K562 (cell line): ENCODE data around the gene NDUFS5. TPM values are rescaled to one million over a fixed set of nuclear protein-coding genes. Genes with fewer than 3 reads are reported as not detected.

Experiments
- ATAC-seq: fragments of 200-7000 bp; cut with Tn5 transposase; 3 replicates; pipeline ENCODE4 v1.9.1; 2020; ENCODE audit warnings: moderate library complexity
- BruUV-seq: library from RNA; stranded (reverse); fragments of 400-500 nt; replicated peaks from 2 replicates; lab custom pipeline; 2021; lab: Mats Ljungman, UMichigan
- CTCF ChIA-PET: fragments of 300-600 bp; formaldehyde crosslinking; extraction: SDS; loops from one replicate; lab custom pipeline; 2021; ENCODE audit warnings: low intra/inter-chr PET ratio; lab: Yijun Ruan, JAX
- POLR2A ChIA-PET: fragments of 300-600, 350-650 bp; sonication (Branson Sonifier 250); formaldehyde crosslinking; extraction: SDS; loops from one replicate; lab custom pipeline; 2021; ENCODE audit warnings: antibody characterized with exemption, inconsistent platforms; lab: Yijun Ruan, JAX
- DNase-seq, 4 experiments: peaks; one replicate each; pipeline versions ENCODE4 v3.0.0 to v3.0.0-alpha.2; 2011 to 2018; ENCODE audit warnings: low spot score in 3 of 4, mixed read lengths in 3 of 4; ENCODE audit errors: extremely low read depth in 1 of 4
- FAIRE-seq: peaks from 2 replicates; lab custom pipeline; 2011; peaks lifted over from hg19 to GRCh38; lab: Jason Lieb, UNC
- H2AFZ ChIP-seq: 2 replicates; pipeline ENCODE4 v1.6.0; 2011; ENCODE audit warnings: low read depth, low read length, control low read depth, inconsistent platforms
- H3K27ac ChIP-seq: fragments of 200-600 bp; 3 replicates; pipeline ENCODE4 v1.8.0; 2011; ENCODE audit warnings: low read depth, mild to moderate bottlenecking, control low read depth, inconsistent platforms, low read length, moderate library complexity, mixed read lengths; ENCODE audit errors: extremely low read depth
- H3K27me3 ChIP-seq, 2 experiments: fragments of 300-600 bp in 1 of 2; 2 replicates in 1 of 2; 3 replicates in 1 of 2; pipeline versions ENCODE4 v1.6.0 to v1.8.0; 2011; ENCODE audit warnings: inconsistent platforms in 2 of 2, low read length in 2 of 2, mild to moderate bottlenecking in 1 of 2, mixed read lengths in 1 of 2, moderate library complexity in 1 of 2; ENCODE audit not compliant: control insufficient read depth in 2 of 2, insufficient read depth in 2 of 2
- H3K36me3 ChIP-seq: fragments of 300-600 bp; 3 replicates; pipeline ENCODE4 v1.8.0; 2011; ENCODE audit warnings: mild to moderate bottlenecking, low read length, inconsistent platforms; ENCODE audit not compliant: control insufficient read depth, insufficient read depth
- H3K4me1 ChIP-seq, 2 experiments: fragments of 200-600 bp in 1 of 2; replicated peaks in 1 of 2; 2 replicates in 1 of 2; 3 replicates in 1 of 2; pipeline versions ENCODE4 v1.5.1 to v1.8.0; 2011; ENCODE audit warnings: inconsistent platforms in 2 of 2, low read length in 2 of 2, mild to moderate bottlenecking in 1 of 2, mixed read lengths in 1 of 2, moderate library complexity in 1 of 2; ENCODE audit not compliant: control insufficient read depth in 2 of 2, insufficient read depth in 2 of 2
- H3K4me2 ChIP-seq: 2 replicates; pipeline ENCODE4 v1.6.1; 2011; ENCODE audit warnings: low read length, control low read depth, inconsistent platforms, mixed read lengths; ENCODE audit not compliant: insufficient read depth
- H3K4me3 ChIP-seq: fragments of 200-600 bp; sonication (generic), shearing (Covaris generic); 2 replicates; pipeline ENCODE4 v1.5.1; 2016; ENCODE audit warnings: control low read depth, inconsistent platforms
- H3K79me2 ChIP-seq: fragments of 200-600 bp; 3 replicates; pipeline ENCODE4 v1.8.0; 2011; ENCODE audit warnings: low read length, inconsistent platforms; ENCODE audit not compliant: control insufficient read depth, insufficient read depth
- H3K9ac ChIP-seq, 2 experiments: 2 replicates each; pipeline versions ENCODE4 v1.6.0 to v1.6.1; 2011; ENCODE audit warnings: low read depth in 2 of 2, low read length in 2 of 2, control low read depth in 1 of 2, inconsistent platforms in 1 of 2, mild to moderate bottlenecking in 1 of 2, mixed read lengths in 1 of 2; ENCODE audit not compliant: insufficient read depth in 1 of 2
- H3K9me1 ChIP-seq: one replicate; pipeline ENCODE4 v1.6.0; 2011; ENCODE audit warnings: inconsistent platforms, mild to moderate bottlenecking, low read length, moderate library complexity; ENCODE audit not compliant: control insufficient read depth, insufficient read depth
- H3K9me3 ChIP-seq: replicated peaks from 2 replicates; pipeline ENCODE4 v1.5.1; 2011; ENCODE audit warnings: low read depth, low read length, inconsistent platforms; ENCODE audit not compliant: control insufficient read depth, insufficient read depth
- H4K20me1 ChIP-seq: replicated peaks from 2 replicates; pipeline ENCODE4 v1.6.1; 2011; ENCODE audit warnings: low read length, inconsistent platforms, mixed read lengths; ENCODE audit not compliant: control insufficient read depth, insufficient read depth
- BACH1 ChIP-seq: fragments of 200-800 bp; sonication (Bioruptor generic); IDR thresholded peaks from 2 replicates; pipeline ENCODE4 v1.6.1; 2016; ENCODE audit warnings: missing genetic modification characterization, missing compliant biosample characterization
- BHLHE40 ChIP-seq: IDR thresholded peaks from 2 replicates; pipeline ENCODE4 v1.6.1; 2011; ENCODE audit warnings: low read length, improper control_type of control experiment
- IRF2 ChIP-seq: sonication (generic); formaldehyde crosslinking; IDR thresholded peaks from 2 replicates; pipeline ENCODE4 v1.8.1; 2022; ENCODE audit warnings: mild to moderate bottlenecking, missing genetic modification reagents
- NBN ChIP-seq: fragments of 450-650 bp; IDR thresholded peaks from 2 replicates; pipeline ENCODE4 v1.6.1; 2016; ENCODE audit warnings: low read depth, mild to moderate bottlenecking
- PHB2 ChIP-seq: fragments of 450-650 bp; IDR thresholded peaks from 2 replicates; pipeline ENCODE4 v1.6.1; 2017; ENCODE audit warnings: low read depth
- RBBP5 ChIP-seq: fragments of 200-600 bp; sonication (generic); IDR thresholded peaks from 2 replicates; pipeline ENCODE4 v1.6.1; 2012; ENCODE audit warnings: borderline replicate concordance, mild to moderate bottlenecking, low read length, control low read depth, inconsistent platforms; ENCODE audit not compliant: insufficient read depth, poor library complexity, severe bottlenecking
- SPI1 ChIP-seq: IDR thresholded peaks from 2 replicates; pipeline ENCODE4 v1.6.1; 2011; ENCODE audit warnings: low read depth, low read length, control low read depth, borderline replicate concordance
- ZNF274 ChIP-seq: IDR thresholded peaks from 2 replicates; pipeline ENCODE4 v1.6.1; 2011; ENCODE audit warnings: low read depth, mild to moderate bottlenecking, low read length, moderate library complexity, borderline replicate concordance
- WGBS: fragments of 100-300 bp; shearing (Covaris generic); methylation state at CpG from one replicate; pipeline ENCODE4 v1.1.6; 2016; ENCODE audit warnings: low coverage, mixed read lengths; ENCODE audit not compliant: insufficient coverage; ENCODE audit errors: missing lambda C conversion rate; 5-methylcytosine and 5-hydroxymethylcytosine counted together
- in situ Hi-C: fragments of 300-500 bp; cut with MboI; formaldehyde crosslinking; loops from 4 replicates; pipeline ENCODE4 v1.15.0; 2018; ENCODE audit warnings: inconsistent platforms, mixed read lengths
- intact Hi-C: fragments of 100-400 bp; cut with micrococcal nuclease; formaldehyde crosslinking; loops from 2 replicates; pipeline ENCODE4 v1.14.2; 2022
- polyA plus RNA-seq, 8 experiments: library from polyadenylated mRNA; depleted of rRNA in 4 of 8; stranded (reverse) in 5 of 8; unstranded in 3 of 8; fragments of >200 nt; fragmentation: Nextera tagmentation in 2 of 8; fragmentation: Illumina TruSeq in 1 of 8; extraction: Ambion mirVana in 2 of 8; extraction: Trizol in 1 of 8; gene quantifications; 2 replicates each; pipeline versions ENCODE4 v1.2.1 to v1.2.3, GENCODE V29; 2011 to 2014; ENCODE audit warnings: inconsistent platforms in 1 of 8, missing spikeins in 1 of 8
- total RNA-seq, 7 experiments: library from RNA; depleted of rRNA in 6 of 7; stranded (reverse); fragments of >200 nt in 6 of 7; fragmentation: Illumina TruSeq in 2 of 7; extraction: Trizol in 2 of 7; gene quantifications; 2 replicates each; pipeline versions ENCODE4 v1.2.1 to v1.2.3, GENCODE V29; 2011 to 2021; ENCODE audit warnings: low replicate concordance in 1 of 7
- TF ChIP-seq, protein P1 (sequence below): fragments of 250-450 bp; sonication (Bioruptor Pico); IDR thresholded peaks from 2 replicates; pipeline ENCODE4 v1.9.0; 2021; ENCODE audit warnings: mild to moderate bottlenecking, inconsistent platforms
- TF ChIP-seq, protein P2 (sequence below): fragments of 250-450 bp; sonication (Bioruptor Pico); IDR thresholded peaks from 2 replicates; pipeline ENCODE4 v1.4.0; 2020

The NDUFS5 gene
- total and polyA plus RNA-seq, 9 of the 15 experiments (the other 6 are each of a cell fraction or from before 2014, with no cell fraction given) = 499 to 2,737 (median 1,281) TPM

DNA sequence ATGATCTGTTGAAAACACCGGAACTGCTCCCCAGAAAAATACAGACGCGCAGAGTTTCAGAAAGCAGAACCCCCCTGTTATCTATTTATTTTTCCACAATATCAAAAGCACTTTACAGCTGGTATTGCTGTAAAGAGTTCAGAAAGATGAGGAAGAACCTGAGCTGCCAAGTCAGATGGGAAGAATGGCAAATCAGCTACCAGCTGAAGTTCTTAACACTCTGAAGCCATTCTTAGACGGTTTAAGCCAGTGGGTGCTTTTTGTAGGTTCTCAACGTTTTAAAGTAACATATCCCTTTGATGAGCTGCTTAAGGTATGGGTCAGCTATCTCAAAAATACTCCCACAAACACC lies 35.8 kb upstream of the NDUFS5 start (continued):
- peak; percentile 56; the same call in 1 of the 2 replicates for TF ChIP-seq BACH1
- peak; percentile 27; the same call in 1 of the 2 replicates for TF ChIP-seq SPI1
- TF ChIP-seq, all 486 proteins: peak for 8

DNA sequence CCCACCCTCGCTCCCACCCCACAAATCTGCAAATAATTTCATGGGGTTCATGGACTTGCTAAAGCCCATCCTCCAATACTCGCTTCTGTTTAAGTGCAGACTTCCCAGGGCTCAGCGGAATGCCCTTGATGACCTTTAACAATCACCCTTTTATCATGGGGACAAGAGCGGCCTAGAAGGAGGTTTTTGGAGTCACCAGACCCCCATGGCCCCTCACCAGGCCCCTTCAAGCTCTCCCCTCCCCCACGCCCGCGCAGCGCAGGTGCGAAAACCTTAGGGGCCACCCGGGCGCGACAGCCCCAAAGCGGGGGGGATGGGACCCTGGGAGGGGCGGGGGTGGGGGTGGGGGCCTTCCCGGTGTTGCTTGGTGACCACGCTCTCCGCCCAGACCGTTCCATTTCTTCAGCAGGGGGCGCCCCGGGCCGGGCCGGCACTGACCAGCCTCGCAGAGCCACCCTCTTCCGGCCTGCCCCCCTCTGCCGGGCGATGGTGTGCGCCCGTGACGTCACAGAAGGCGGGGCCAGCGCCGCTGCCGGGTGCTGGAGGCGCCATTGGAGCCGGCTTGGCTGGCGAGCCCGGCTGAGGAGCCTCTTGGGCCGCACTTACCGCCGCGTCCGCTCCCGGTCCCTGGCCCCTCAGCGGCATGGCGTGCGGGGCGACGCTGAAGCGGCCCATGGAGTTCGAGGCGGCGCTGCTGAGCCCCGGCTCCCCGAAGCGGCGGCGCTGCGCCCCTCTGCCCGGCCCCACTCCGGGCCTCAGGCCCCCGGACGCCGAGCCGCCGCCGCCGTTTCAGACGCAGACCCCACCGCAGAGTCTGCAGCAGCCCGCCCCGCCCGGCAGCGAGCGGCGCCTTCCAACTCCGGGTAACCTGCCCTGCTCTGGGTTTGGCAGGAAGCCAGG lies 35.2 kb upstream of the NDUFS5 start, which contains the start of gene AKIRIN1:
Gene AKIRIN1, plus strand, starts transcription at position 539 of the 900 bp plus-strand sequence. Its CDS starts 105 bp downstream, at position 644.
- Histone ChIP-seq H3K27me3 (no peaks in the 10 kb centered on the region), H2AFZ (peak within 1 kb of the TSS; percentile 81), H3K27ac (peak within 1 kb of the TSS; percentile 90), H3K4me3 (peak within 1 kb of the TSS; percentile 99), H3K4me2 (peak within 1 kb of the TSS; percentile 90), H3K4me1 (peaks cover 0 to 17% of the 10 kb centered on the region in 2 experiments; a peak in 3 of 5 replicates), H3K9me1 (peaks cover 3% of the 10 kb centered on the region), H4K20me1 (peaks cover 13% of the 10 kb centered on the region), H3K9ac (peak within 1 kb of the TSS; percentile 86 to 97), H3K79me2 (peaks cover 52% of the 10 kb centered on the region), H3K9me3 (no peaks in the 10 kb centered on the region), H3K36me3 (peaks cover 35% of the 10 kb centered on the region)
- ChIA-PET CTCF (no interaction called here), POLR2A (interaction anchor here (0.6 to 0.7 kb wide), 2 partner anchors 21 to 175 kb away, joined by 3 read pairs; no protein-coding TSS in a partner anchor)
- ATAC-seq (peak; percentile 94), DNase-seq (peak; percentile 99), FAIRE-seq (peak; percentile 57)
- WGBS = 2% methylated on average over 63 of the region's 76 CpGs
- intact Hi-C loops = loop anchor here (1.0 kb wide), 1 partner anchor 101 kb away; no protein-coding TSS in a partner anchor
- in situ Hi-C loops = no loop called here
- no TSS peak for BruUV-seq
- TF ChIP-seq ZNF274 (no peak), IRF2 (CRISPR knock-in tag) (no peak), RBBP5 (peak; percentile 95), PHB2 (no peak), BHLHE40 (peak; percentile 97), NBN (peak; percentile 99)
- TF ChIP-seq, protein P1, sequence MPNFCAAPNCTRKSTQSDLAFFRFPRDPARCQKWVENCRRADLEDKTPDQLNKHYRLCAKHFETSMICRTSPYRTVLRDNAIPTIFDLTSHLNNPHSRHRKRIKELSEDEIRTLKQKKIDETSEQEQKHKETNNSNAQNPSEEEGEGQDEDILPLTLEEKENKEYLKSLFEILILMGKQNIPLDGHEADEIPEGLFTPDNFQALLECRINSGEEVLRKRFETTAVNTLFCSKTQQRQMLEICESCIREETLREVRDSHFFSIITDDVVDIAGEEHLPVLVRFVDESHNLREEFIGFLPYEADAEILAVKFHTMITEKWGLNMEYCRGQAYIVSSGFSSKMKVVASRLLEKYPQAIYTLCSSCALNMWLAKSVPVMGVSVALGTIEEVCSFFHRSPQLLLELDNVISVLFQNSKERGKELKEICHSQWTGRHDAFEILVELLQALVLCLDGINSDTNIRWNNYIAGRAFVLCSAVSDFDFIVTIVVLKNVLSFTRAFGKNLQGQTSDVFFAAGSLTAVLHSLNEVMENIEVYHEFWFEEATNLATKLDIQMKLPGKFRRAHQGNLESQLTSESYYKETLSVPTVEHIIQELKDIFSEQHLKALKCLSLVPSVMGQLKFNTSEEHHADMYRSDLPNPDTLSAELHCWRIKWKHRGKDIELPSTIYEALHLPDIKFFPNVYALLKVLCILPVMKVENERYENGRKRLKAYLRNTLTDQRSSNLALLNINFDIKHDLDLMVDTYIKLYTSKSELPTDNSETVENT (CRISPR knock-in tag) = peak; percentile 96
- TF ChIP-seq, protein P2, sequence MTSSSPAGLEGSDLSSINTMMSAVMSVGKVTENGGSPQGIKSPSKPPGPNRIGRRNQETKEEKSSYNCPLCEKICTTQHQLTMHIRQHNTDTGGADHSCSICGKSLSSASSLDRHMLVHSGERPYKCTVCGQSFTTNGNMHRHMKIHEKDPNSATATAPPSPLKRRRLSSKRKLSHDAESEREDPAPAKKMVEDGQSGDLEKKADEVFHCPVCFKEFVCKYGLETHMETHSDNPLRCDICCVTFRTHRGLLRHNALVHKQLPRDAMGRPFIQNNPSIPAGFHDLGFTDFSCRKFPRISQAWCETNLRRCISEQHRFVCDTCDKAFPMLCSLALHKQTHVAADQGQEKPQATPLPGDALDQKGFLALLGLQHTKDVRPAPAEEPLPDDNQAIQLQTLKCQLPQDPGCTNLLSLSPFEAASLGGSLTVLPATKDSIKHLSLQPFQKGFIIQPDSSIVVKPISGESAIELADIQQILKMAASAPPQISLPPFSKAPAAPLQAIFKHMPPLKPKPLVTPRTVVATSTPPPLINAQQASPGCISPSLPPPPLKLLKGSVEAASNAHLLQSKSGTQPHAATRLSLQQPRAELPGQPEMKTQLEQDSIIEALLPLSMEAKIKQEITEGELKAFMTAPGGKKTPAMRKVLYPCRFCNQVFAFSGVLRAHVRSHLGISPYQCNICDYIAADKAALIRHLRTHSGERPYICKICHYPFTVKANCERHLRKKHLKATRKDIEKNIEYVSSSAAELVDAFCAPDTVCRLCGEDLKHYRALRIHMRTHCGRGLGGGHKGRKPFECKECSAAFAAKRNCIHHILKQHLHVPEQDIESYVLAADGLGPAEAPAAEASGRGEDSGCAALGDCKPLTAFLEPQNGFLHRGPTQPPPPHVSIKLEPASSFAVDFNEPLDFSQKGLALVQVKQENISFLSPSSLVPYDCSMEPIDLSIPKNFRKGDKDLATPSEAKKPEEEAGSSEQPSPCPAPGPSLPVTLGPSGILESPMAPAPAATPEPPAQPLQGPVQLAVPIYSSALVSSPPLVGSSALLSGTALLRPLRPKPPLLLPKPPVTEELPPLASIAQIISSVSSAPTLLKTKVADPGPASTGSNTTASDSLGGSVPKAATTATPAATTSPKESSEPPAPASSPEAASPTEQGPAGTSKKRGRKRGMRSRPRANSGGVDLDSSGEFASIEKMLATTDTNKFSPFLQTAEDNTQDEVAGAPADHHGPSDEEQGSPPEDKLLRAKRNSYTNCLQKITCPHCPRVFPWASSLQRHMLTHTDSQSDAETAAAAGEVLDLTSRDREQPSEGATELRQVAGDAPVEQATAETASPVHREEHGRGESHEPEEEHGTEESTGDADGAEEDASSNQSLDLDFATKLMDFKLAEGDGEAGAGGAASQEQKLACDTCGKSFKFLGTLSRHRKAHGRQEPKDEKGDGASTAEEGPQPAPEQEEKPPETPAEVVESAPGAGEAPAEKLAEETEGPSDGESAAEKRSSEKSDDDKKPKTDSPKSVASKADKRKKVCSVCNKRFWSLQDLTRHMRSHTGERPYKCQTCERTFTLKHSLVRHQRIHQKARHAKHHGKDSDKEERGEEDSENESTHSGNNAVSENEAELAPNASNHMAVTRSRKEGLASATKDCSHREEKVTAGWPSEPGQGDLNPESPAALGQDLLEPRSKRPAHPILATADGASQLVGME = peak; percentile 85
